Mucosa of gallbladder (tissue), 1 donor: Measurements from ENCODE around the gene TSC22D4. TPM values are rescaled to one million over a fixed set of nuclear protein-coding genes. Genes with fewer than 3 reads are reported as not detected.
A peak's percentile ranks its signal among the peaks of the same experiment; 100 is the strongest.

Source experiments
- DNase-seq: peaks from one replicate; pipeline ENCODE4 v3.0.0-alpha.2; 2020; ENCODE audit warnings: low spot score
- total RNA-seq: library from RNA; stranded (reverse); gene quantifications from one replicate; pipeline ENCODE4 v1.2.1, GENCODE V29; 2021
- donor health status: DM: no; HTN: no; CAD: no.

Gene TSC22D4
- total RNA-seq, 1 donor from 2014 or later, result 78.2 TPM

- peak; percentile 100 for DNase-seq
These were observed 49.9 kb downstream of the TSC22D4 start for GRCh38 chr7:100428967-100429636.

- DNase-seq, result peak; percentile 96
These were observed 50.6 kb downstream of the TSC22D4 start, which contains the start of gene ZCWPW1 for GRCh38 chr7:100428199-100428966. Gene ZCWPW1 (minus strand): TSS chr7:100428703. CDS start chr7:100420649, 8,054 bp downstream.

GRCh38 chr7:100427762-100428198 is 51.2 kb downstream of the TSC22D4 start:
- DNase-seq, result no peak

- DNase-seq, result no peak
These were observed 52.5 kb downstream of the TSC22D4 start for GRCh38 chr7:100426516-100426915.

- DNase-seq, result no peak
These were observed 53.7 kb downstream of the TSC22D4 start for GRCh38 chr7:100425347-100425746.

GRCh38 chr7:100423315-100423714 is 55.7 kb downstream of the TSC22D4 start:
- no peak for DNase-seq

GRCh38 chr7:100419660-100420226 is 59.3 kb downstream of the TSC22D4 start:
- no peak for DNase-seq

GRCh38 chr7:100418930-100419659 is 59.9 kb downstream of the TSC22D4 start:
- DNase-seq, result no peak

Other genes with a start within 250 kb of the TSC22D4 start
- gene SPDYE3, start 171.5 kb downstream of the TSC22D4 start, total RNA-seq, result not detected
- 70.3 TPM for gene PILRB, start 121.1 kb downstream of the TSC22D4 start, total RNA-seq
- gene PILRA, start 105.7 kb downstream of the TSC22D4 start, total RNA-seq, result 8.0 TPM
- gene ZCWPW1, start 50.5 kb downstream of the TSC22D4 start, total RNA-seq, result 4.6 TPM
- 40.5 TPM for gene MEPCE, start 49.4 kb downstream of the TSC22D4 start, total RNA-seq
- gene PPP1R35, start 42.7 kb downstream of the TSC22D4 start, total RNA-seq, result 36.3 TPM
- gene SPACDR, start 15.0 kb downstream of the TSC22D4 start, total RNA-seq, result 1.2 TPM
- 1.2 TPM for gene NYAP1, start 4.7 kb upstream of the TSC22D4 start, total RNA-seq
- gene AGFG2, start 60.0 kb upstream of the TSC22D4 start, total RNA-seq, result 102 TPM
- gene SAP25, start 94.7 kb upstream of the TSC22D4 start, total RNA-seq, result 13.3 TPM
- gene LRCH4, start 106.9 kb upstream of the TSC22D4 start, total RNA-seq, result 131 TPM
- gene FBXO24, start 107.1 kb upstream of the TSC22D4 start, total RNA-seq, result 1.6 TPM
- gene PCOLCE, start 123.1 kb upstream of the TSC22D4 start, total RNA-seq, result 55.4 TPM
- gene MOSPD3, start 133.3 kb upstream of the TSC22D4 start, total RNA-seq, result 34.8 TPM
- 13.8 TPM for gene TFR2, start 162.3 kb upstream of the TSC22D4 start, total RNA-seq
- 0.14 TPM for gene ACTL6B, start 177.2 kb upstream of the TSC22D4 start, total RNA-seq
- 236 TPM for gene GNB2, start 194.5 kb upstream of the TSC22D4 start, total RNA-seq
- 56.2 TPM for gene GIGYF1, start 215.0 kb upstream of the TSC22D4 start, total RNA-seq
- gene POP7, start 226.9 kb upstream of the TSC22D4 start, total RNA-seq, result 25.9 TPM
- not detected for gene EPO, start 241.3 kb upstream of the TSC22D4 start, total RNA-seq